Right lobe of liver (tissue), 6 donors: Measurements from ENCODE around the gene THAP5. TPM values are rescaled to one million over a fixed set of nuclear protein-coding genes. Genes with fewer than 3 reads are reported as not detected.

Experiments
- ATAC-seq, 4 donors: fragments of 200-7000 bp; cut with Tn5 transposase; one replicate each; pipeline ENCODE4 v1.9.1; 2020; ENCODE audit warnings: mild to moderate bottlenecking in 4 of 4, moderate library complexity in 4 of 4
- DNase-seq, 3 donors: peaks; one replicate each; pipeline ENCODE4 v3.0.0-alpha.2; 2020
- H3K27ac ChIP-seq, 3 donors: fragments of 200-600 bp; one replicate each; pipeline ENCODE4 v1.8.0; 2022
- H3K27me3 ChIP-seq, 2 donors: fragments of 200-600 bp; one replicate each; pipeline ENCODE4 v1.8.0; 2022
- H3K36me3 ChIP-seq, 4 donors: fragments of 200-600 bp; sonication (generic) in 1 of 4; one replicate each; pipeline versions ENCODE4 v1.5.1 to v1.8.0; 2017 to 2022; ENCODE audit warnings: control low read depth in 1 of 4
- H3K4me1 ChIP-seq, 4 donors: fragments of 200-600 bp; sonication (generic) in 1 of 4; one replicate each; pipeline versions ENCODE4 v1.5.1 to v1.8.0; 2017 to 2022; ENCODE audit warnings: control low read depth in 1 of 4
- H3K4me3 ChIP-seq, 3 donors: fragments of 200-600 bp; one replicate each; pipeline ENCODE4 v1.8.0; 2022
- H3K9me3 ChIP-seq, 4 donors: fragments of 200-600 bp; sonication (generic) in 1 of 4; one replicate each; pipeline versions ENCODE4 v1.5.1 to v1.8.0; 2017 to 2022; ENCODE audit warnings: control low read depth in 1 of 4
- POLR2A ChIP-seq: fragments of 450-650 bp; IDR thresholded peaks from one replicate; pipeline ENCODE4 v1.6.1; 2017; ENCODE audit warnings: antibody characterized with exemption, mild to moderate bottlenecking
- WGBS: methylation state at CpG from one replicate; pipeline ENCODE4 v1.1.6; 2018; ENCODE audit warnings: low coverage, low lambda C conversion rate; ENCODE audit not compliant: insufficient coverage; ENCODE audit errors: missing lambda C conversion rate; 5-methylcytosine and 5-hydroxymethylcytosine counted together
- intact Hi-C, 2 donors: fragments of 100-400 bp; cut with DNase I; formaldehyde crosslinking; loops; one replicate each; pipeline versions ENCODE4 v1.11.2 to v1.14.1; 2022
- total RNA-seq, 6 experiments: library from RNA; depleted of rRNA in 2 of 6; stranded (reverse); fragments of >200 nt in 2 of 6; fragmentation: NEBNext Ultra II Directional in 3 of 6; extraction: Animal tissue kit (Norgen Biotek cat#: 25700) in 3 of 6; gene quantifications; one replicate each; pipeline versions ENCODE4 v1.1.0 to v1.2.4, GENCODE V29; 2016 to 2023
- TF ChIP-seq, protein P1 (sequence below), 4 donors: fragments of 200-600 bp in 3 of 4; fragments of 450-650 bp in 1 of 4; IDR thresholded peaks; one replicate each; pipeline versions ENCODE4 v1.5.1 to v1.8.0; 2016 to 2022; ENCODE audit warnings: antibody characterized with exemption in 4 of 4, mild to moderate bottlenecking in 2 of 4
- donor health status: DM: no; HTN: yes; CAD: no.
- donor health status: DM: no; HTN: no; CAD: no.
- donor health status: DM: no; HTN: no; CAD: no.
- donor health status: DM: no; HTN: yes; CAD: no.
- donor health status: DM: no; HTN: yes; CAD: no.

The THAP5 gene
- total RNA-seq, 6 experiments from 2014 or later, result 15.5 to 17.9 (median 17.3) TPM

DNA sequence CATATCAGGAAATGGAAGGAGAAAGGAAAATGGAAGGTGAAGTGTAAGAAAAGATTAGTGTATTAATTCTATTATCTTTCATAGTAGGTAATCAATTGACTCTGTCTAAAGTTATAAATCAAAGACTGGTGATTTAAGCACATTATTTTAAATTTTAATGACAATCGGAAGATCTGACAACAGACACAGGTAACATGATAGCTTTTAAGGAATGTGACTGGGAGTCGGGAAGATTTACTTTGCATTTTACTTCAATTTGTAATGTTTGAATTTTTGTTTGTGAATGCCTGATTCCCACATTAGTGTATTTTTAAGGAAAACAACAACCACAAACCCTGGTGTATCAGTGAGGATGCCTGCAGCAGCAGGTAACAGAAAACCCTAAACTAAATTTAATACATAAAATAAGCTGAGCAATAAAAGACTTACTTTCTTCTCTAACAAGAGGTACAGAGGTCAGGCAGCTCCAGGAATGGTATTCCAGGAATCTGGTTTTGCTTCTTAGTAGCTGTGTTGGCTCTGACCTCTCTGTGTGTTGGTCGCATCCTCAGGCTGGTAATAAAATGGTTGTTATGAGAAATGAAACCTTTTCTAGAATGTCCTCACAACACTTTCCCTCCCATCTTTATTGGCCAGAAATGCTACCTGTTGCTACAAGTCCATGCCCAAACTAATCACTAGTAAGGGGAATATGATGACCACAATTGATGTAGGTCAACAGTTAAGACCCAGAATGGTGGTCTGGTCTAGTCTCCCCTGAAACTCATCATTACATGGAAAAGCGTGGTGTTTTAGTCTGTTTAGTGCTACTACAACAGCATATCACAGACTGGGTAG lies 12.4 kb upstream of the THAP5 start:
- intact Hi-C loops, result no loop called here
- 80% methylated on average over 4 of the region's 4 CpGs for WGBS
- Histone ChIP-seq H3K27me3 (no peaks in the 10 kb centered on the region), H3K4me1 (no peaks in the 10 kb centered on the region), H3K36me3 (no peaks in the 10 kb centered on the region), H3K9me3 (no peaks in the 10 kb centered on the region), H3K27ac (no peak overlapping the region), H3K4me3 (no peak overlapping the region)
- no peak for DNase-seq
- no peak for TF ChIP-seq POLR2A
- TF ChIP-seq, protein P1, sequence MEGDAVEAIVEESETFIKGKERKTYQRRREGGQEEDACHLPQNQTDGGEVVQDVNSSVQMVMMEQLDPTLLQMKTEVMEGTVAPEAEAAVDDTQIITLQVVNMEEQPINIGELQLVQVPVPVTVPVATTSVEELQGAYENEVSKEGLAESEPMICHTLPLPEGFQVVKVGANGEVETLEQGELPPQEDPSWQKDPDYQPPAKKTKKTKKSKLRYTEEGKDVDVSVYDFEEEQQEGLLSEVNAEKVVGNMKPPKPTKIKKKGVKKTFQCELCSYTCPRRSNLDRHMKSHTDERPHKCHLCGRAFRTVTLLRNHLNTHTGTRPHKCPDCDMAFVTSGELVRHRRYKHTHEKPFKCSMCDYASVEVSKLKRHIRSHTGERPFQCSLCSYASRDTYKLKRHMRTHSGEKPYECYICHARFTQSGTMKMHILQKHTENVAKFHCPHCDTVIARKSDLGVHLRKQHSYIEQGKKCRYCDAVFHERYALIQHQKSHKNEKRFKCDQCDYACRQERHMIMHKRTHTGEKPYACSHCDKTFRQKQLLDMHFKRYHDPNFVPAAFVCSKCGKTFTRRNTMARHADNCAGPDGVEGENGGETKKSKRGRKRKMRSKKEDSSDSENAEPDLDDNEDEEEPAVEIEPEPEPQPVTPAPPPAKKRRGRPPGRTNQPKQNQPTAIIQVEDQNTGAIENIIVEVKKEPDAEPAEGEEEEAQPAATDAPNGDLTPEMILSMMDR (IDR thresholded peaks at IDR 0.05), result no peak
- no peak for ATAC-seq

DNA sequence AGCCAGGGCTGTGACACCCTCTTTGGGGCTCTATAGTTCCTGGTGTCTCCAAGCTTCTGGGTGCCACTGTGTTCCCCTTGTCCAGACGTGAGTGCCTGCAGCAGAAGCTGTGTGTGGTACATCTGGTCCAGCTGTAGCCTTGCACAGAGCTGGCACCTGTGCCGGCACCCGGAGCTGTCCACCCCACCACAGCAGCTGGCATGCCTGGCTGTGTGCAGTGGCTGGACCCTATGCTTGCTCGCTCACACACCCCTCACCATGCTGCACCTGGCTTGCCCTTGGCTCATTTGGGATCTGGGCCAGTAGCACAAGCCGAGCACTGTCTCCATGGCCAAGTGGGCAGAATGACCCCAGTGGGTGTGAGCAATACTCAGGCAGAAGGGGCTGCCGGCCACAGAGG lies 10.8 kb upstream of the THAP5 start:
- intact Hi-C loops, result no loop called here
- no peaks in the 10 kb centered on the region for H3K4me1 ChIP-seq
- ATAC-seq (peak in 2 of 4 donors; percentile 32 to 50), DNase-seq (no peak)
- 67% methylated on average over 3 of the region's 6 CpGs for WGBS
- H3K36me3 ChIP-seq, result peaks cover 0 to 6% (median under 1%) of the 10 kb centered on the region in 4 donors
- H3K4me3 ChIP-seq, result no peak overlapping the region
- TF ChIP-seq, protein P1 (IDR thresholded peaks at IDR 0.05), result no peak
- TF ChIP-seq POLR2A, result no peak
- H3K27ac ChIP-seq, result no peak overlapping the region
- no peaks in the 10 kb centered on the region for H3K9me3 ChIP-seq
- no peaks in the 10 kb centered on the region for H3K27me3 ChIP-seq

DNA sequence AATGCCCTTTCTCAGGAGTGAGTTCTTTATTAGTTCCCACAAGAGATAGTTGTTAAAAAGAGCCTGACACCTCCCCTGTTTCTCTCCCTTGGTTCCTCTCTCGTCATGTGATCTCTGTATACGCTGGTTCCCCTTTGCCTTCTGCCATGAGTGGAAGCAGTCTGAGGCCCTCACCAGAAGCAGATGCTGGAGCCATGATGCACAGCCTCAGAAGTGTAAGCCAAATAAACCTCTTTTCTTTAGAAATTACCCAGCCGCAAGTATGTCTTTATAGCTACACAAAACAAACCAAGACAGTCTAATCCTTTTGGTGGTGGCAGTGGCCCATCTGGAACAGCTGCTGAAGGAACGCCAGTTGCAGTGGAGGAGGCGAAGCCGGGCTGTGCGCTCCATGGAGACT lies 9.4 kb upstream of the THAP5 start:
- Histone ChIP-seq H3K4me3 (no peak overlapping the region), H3K27ac (no peak overlapping the region), H3K4me1 (peaks cover 0 to 5% (median 2%) of the 10 kb centered on the region in 4 donors), H3K27me3 (no peaks in the 10 kb centered on the region), H3K36me3 (peaks cover 0 to 19% (median 7%) of the 10 kb centered on the region in 4 donors), H3K9me3 (no peaks in the 10 kb centered on the region)
- DNase-seq, result no peak
- 97% methylated on average over 4 of the region's 7 CpGs for WGBS
- ATAC-seq, result no peak
- TF ChIP-seq, protein P1 (IDR thresholded peaks at IDR 0.05), result no peak
- TF ChIP-seq POLR2A, result no peak
- intact Hi-C loops, result no loop called here

DNA sequence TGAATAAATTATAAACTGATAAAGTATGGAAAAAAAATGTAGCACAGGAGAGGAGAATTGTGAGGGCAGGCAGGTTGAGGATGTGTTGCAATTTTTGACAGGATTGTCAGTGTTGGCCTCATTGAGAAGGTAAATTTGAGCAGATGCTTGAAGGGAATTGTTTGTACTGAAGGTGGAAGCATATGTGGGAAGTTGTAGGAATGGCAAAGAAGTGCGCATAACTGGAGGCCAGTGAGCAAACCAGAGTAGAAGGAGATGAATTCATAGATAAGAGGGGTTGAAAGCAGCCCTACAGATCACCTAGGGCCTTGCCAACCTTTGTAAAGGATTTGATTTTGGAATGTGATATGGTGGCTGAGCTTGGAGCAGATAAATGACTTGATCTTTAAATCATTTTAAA lies 6.6 kb upstream of the THAP5 start:
- intact Hi-C loops, result no loop called here
- DNase-seq (no peak), ATAC-seq (no peak)
- no peak for TF ChIP-seq POLR2A
- TF ChIP-seq, protein P1 (IDR thresholded peaks at IDR 0.05), result no peak
- H3K4me1 ChIP-seq, result peaks cover 0 to 27% (median 12%) of the 10 kb centered on the region in 4 donors
- WGBS, result 100% methylated on average over 1 of the region's 1 CpG
- no peaks in the 10 kb centered on the region for H3K27me3 ChIP-seq
- H3K36me3 ChIP-seq, result peaks cover 0 to 32% (median 16%) of the 10 kb centered on the region in 4 donors
- H3K27ac ChIP-seq, result no peak overlapping the region
- H3K4me3 ChIP-seq, result no peak overlapping the region
- no peaks in the 10 kb centered on the region for H3K9me3 ChIP-seq
